Limb (tissue), 2 donors: ENCODE data around the gene SFXN2.
A peak's percentile ranks its signal among the peaks of the same experiment; 100 is the strongest.
"Not testable (repeated sequence)": the region's sequence is repeated elsewhere in the genome, so short reads cannot be mapped to it uniquely, and the experiment has no call there.

ENCODE experiments used
- DNase-seq, 2 donors: peaks; one replicate each; pipeline ENCODE4 v3.0.0-alpha.2; 2016; ENCODE audit errors: extremely low spot score in 2 of 2

SFXN2 gene

GRCh38 chr10:102714621-102715455 lies at the start of gene SFXN2:
Gene SFXN2 (plus strand): TSS chr10:102714636. CDS start chr10:102726637, 12,001 bp downstream.
- no peak for DNase-seq

- no peak for DNase-seq
These were observed 48.4 kb upstream of the SFXN2 start for GRCh38 chr10:102665904-102666509.

GRCh38 chr10:102667411-102667810 lies 47.0 kb upstream of the SFXN2 start:
- not testable (repeated sequence) for DNase-seq

GRCh38 chr10:102668326-102669107 lies 45.9 kb upstream of the SFXN2 start:
- DNase-seq = peak in 1 of 2 donors; percentile 37

- DNase-seq = peak in 1 of 2 donors; percentile 34
These were observed 45.0 kb upstream of the SFXN2 start for GRCh38 chr10:102669206-102670064.

GRCh38 chr10:102670065-102670670 lies 44.3 kb upstream of the SFXN2 start:
- no peak for DNase-seq

- no peak for DNase-seq
These were observed 43.5 kb upstream of the SFXN2 start for GRCh38 chr10:102670871-102671434.

- DNase-seq = no peak
These were observed 41.1 kb upstream of the SFXN2 start for GRCh38 chr10:102673236-102673818.

GRCh38 chr10:102673819-102674511 lies 40.5 kb upstream of the SFXN2 start:
- peak; percentile 69 to 71 for DNase-seq

GRCh38 chr10:102674566-102674965 lies 39.9 kb upstream of the SFXN2 start:
- DNase-seq = no peak

- peak in 1 of 2 donors; percentile 46 for DNase-seq
These were observed 39.3 kb upstream of the SFXN2 start for GRCh38 chr10:102675011-102675665.

GRCh38 chr10:102675666-102676533 lies 38.5 kb upstream of the SFXN2 start:
- peak in 1 of 2 donors; percentile 31 for DNase-seq

GRCh38 chr10:102676534-102677315 lies 37.7 kb upstream of the SFXN2 start:
- no peak for DNase-seq

GRCh38 chr10:102677331-102678067 lies 36.9 kb upstream of the SFXN2 start:
- DNase-seq = no peak

GRCh38 chr10:102678068-102678400 lies 36.4 kb upstream of the SFXN2 start:
- DNase-seq = no peak

- DNase-seq = peak; percentile 59 to 79
These were observed 35.6 kb upstream of the SFXN2 start for GRCh38 chr10:102678842-102679289.
